Endothelial cell of umbilical vein (primary cell): Measurements from ENCODE around the gene CRNN. TPM values are rescaled to one million over a fixed set of nuclear protein-coding genes. Genes with fewer than 3 reads are reported as not detected.

ENCODE experiments used
- BruUV-seq: library from RNA; stranded (reverse); fragments of 400-500 nt; replicated peaks from 2 replicates; lab custom pipeline; 2021; lab: Mats Ljungman, UMichigan
- CTCF ChIA-PET: fragments of 300-600, 350-600 bp; sonication (Branson Sonifier 250); formaldehyde crosslinking; loops from one replicate; lab custom pipeline; 2021; ENCODE audit warnings: antibody characterized with exemption, inconsistent platforms; lab: Charles Lee
- POLR2A ChIA-PET: fragments of 300-600, 350-600 bp; sonication (Branson Sonifier 250); formaldehyde crosslinking; loops from one replicate; lab custom pipeline; 2021; ENCODE audit warnings: antibody characterized with exemption, inconsistent platforms; lab: Charles Lee
- DNase-seq: peaks from one replicate; pipeline ENCODE4 v3.0.0-alpha.2; 2011; ENCODE audit warnings: low read depth, low spot score
- FAIRE-seq: peaks from 2 replicates; lab custom pipeline; 2011; peaks lifted over from hg19 to GRCh38; lab: Jason Lieb, UNC
- H2AFZ ChIP-seq: 2 replicates; pipeline ENCODE4 v1.6.0; 2012; ENCODE audit warnings: low read depth, low read length, control low read depth, inconsistent platforms
- H3K27ac ChIP-seq: 2 replicates; pipeline ENCODE4 v1.5.1; 2011; ENCODE audit warnings: low read depth, mild to moderate bottlenecking, control low read depth, low read length, moderate library complexity; ENCODE audit not compliant: insufficient read depth
- H3K27me3 ChIP-seq, 2 experiments: 2 replicates each; pipeline versions ENCODE4 v1.6.0 to v1.6.1; 2011; ENCODE audit warnings: low read length in 2 of 2, mixed read lengths in 1 of 2; ENCODE audit not compliant: control insufficient read depth in 2 of 2, insufficient read depth in 2 of 2
- H3K36me3 ChIP-seq, 2 experiments: 2 replicates in 1 of 2; 3 replicates in 1 of 2; pipeline ENCODE4 v1.5.1; 2011; ENCODE audit warnings: low read length in 2 of 2, mild to moderate bottlenecking in 1 of 2, moderate library complexity in 1 of 2; ENCODE audit not compliant: control insufficient read depth in 2 of 2, insufficient read depth in 2 of 2; ENCODE audit errors: extremely low read depth in 1 of 2
- H3K4me1 ChIP-seq: 3 replicates; pipeline ENCODE4 v1.5.1; 2011; ENCODE audit warnings: mild to moderate bottlenecking, low read length; ENCODE audit not compliant: control insufficient read depth, insufficient read depth; ENCODE audit errors: extremely low read depth
- H3K4me2 ChIP-seq: 2 replicates; pipeline ENCODE4 v1.6.1; 2011; ENCODE audit warnings: low read length, control low read depth, mixed read lengths; ENCODE audit not compliant: insufficient read depth
- H3K4me3 ChIP-seq, 3 experiments: fragments of 200-600 bp in 1 of 3; sonication (generic), shearing (Covaris generic) in 1 of 3; replicated peaks in 1 of 3; 2 replicates each; pipeline ENCODE4 v1.5.1; 2011 to 2016; ENCODE audit warnings: control low read depth in 3 of 3, low read length in 3 of 3, mild to moderate bottlenecking in 2 of 3, inconsistent platforms in 1 of 3, low read depth in 1 of 3, moderate library complexity in 1 of 3; ENCODE audit not compliant: insufficient read depth in 1 of 3
- H3K79me2 ChIP-seq: 2 replicates; pipeline ENCODE4 v1.6.0; 2012; ENCODE audit warnings: low read length, inconsistent platforms; ENCODE audit not compliant: control insufficient read depth, insufficient read depth
- H3K9ac ChIP-seq: replicated peaks from 2 replicates; pipeline ENCODE3; 2011; ENCODE audit warnings: low read length, control low read depth; ENCODE audit not compliant: insufficient read depth; ENCODE audit errors: extremely low read depth
- H3K9me1 ChIP-seq: replicated peaks from 3 replicates; pipeline ENCODE4 v1.6.0; 2011; ENCODE audit warnings: mild to moderate bottlenecking, low read length; ENCODE audit not compliant: control insufficient read depth, insufficient read depth; ENCODE audit errors: extremely low read depth
- H3K9me3 ChIP-seq: replicated peaks from 2 replicates; pipeline ENCODE4 v1.5.1; 2012; ENCODE audit warnings: low read length, inconsistent platforms; ENCODE audit not compliant: control insufficient read depth, insufficient read depth
- H4K20me1 ChIP-seq: replicated peaks from 2 replicates; pipeline ENCODE3; 2011; ENCODE audit warnings: mild to moderate bottlenecking, low read length; ENCODE audit not compliant: control insufficient read depth, insufficient read depth; ENCODE audit errors: extremely low read depth
- CTCF ChIP-seq, 2 donors: IDR thresholded peaks; 1 replicate in 1 of 2; 2 replicates in 1 of 2; pipeline ENCODE4 v1.5.1; 2011; ENCODE audit warnings: low read length in 2 of 2, mild to moderate bottlenecking in 2 of 2, moderate library complexity in 2 of 2, control low read depth in 1 of 2, inconsistent platforms in 1 of 2, low read depth in 1 of 2; ENCODE audit not compliant: insufficient read depth in 1 of 2; ENCODE audit errors: extremely low read depth in 1 of 2
- EZH2 ChIP-seq: IDR thresholded peaks from 2 replicates; pipeline ENCODE4 v1.6.1; 2012; ENCODE audit warnings: borderline replicate concordance, low read depth, mild to moderate bottlenecking, moderate library complexity, low read length, inconsistent platforms; ENCODE audit not compliant: severe bottlenecking
- FOS ChIP-seq: IDR thresholded peaks from 2 replicates; pipeline ENCODE4 v1.6.1; 2011; ENCODE audit warnings: mild to moderate bottlenecking, low read length, moderate library complexity, borderline replicate concordance; ENCODE audit not compliant: insufficient read depth
- GATA2 ChIP-seq: IDR thresholded peaks from 2 replicates; pipeline ENCODE4 v1.7.0; 2011; ENCODE audit warnings: low read depth, mild to moderate bottlenecking, moderate library complexity, mixed read lengths, low read length; ENCODE audit not compliant: insufficient read length, insufficient read depth
- JUN ChIP-seq: IDR thresholded peaks from 2 replicates; pipeline ENCODE4 v1.6.1; 2011; ENCODE audit warnings: borderline replicate concordance, low read depth; ENCODE audit not compliant: insufficient read length, insufficient read depth
- MAX ChIP-seq: IDR thresholded peaks from 2 replicates; pipeline ENCODE4 v1.6.1; 2011; ENCODE audit not compliant: insufficient read depth, insufficient read length
- MYC ChIP-seq: IDR thresholded peaks from one replicate; pipeline ENCODE4 v1.6.1; 2011; ENCODE audit warnings: mild to moderate bottlenecking, low read depth, low read length
- POLR2A ChIP-seq: IDR thresholded peaks from 2 replicates; pipeline ENCODE4 v1.6.1; 2012; ENCODE audit warnings: low read depth, mild to moderate bottlenecking, control low read depth, low read length
- POLR2AphosphoS5 ChIP-seq: IDR thresholded peaks from 2 replicates; pipeline ENCODE4 v1.6.1; 2012; ENCODE audit warnings: low read depth, mild to moderate bottlenecking, control low read depth, low read length, moderate library complexity; ENCODE audit not compliant: insufficient read depth
- dilution Hi-C: fragments of 300-500 bp; cut with MboI; formaldehyde crosslinking; loops from one replicate; pipeline ENCODE4 v1.15.0; 2019; ENCODE audit warnings: low sequenced_read_pairs; ENCODE audit not compliant: extremely low pct_ligation_motif_present
- intact Hi-C: fragments of 100-400 bp; cut with micrococcal nuclease; formaldehyde crosslinking; loops from one replicate; pipeline ENCODE4 v1.10.0; 2022
- polyA plus RNA-seq, 4 experiments: library from polyadenylated mRNA; depleted of rRNA in 3 of 4; stranded (reverse) in 3 of 4; unstranded in 1 of 4; fragments of >200 nt; gene quantifications; 2 replicates each; pipeline versions ENCODE4 v1.2.1 to v1.2.3, GENCODE V29; 2011 to 2012; ENCODE audit warnings: missing spikeins in 1 of 4
- total RNA-seq: library from RNA; stranded (reverse); gene quantifications from 2 replicates; pipeline ENCODE4 v1.2.3, GENCODE V29; 2021

The CRNN gene
- total and polyA plus RNA-seq, 2 donors (not counting 3 experiments of a cell fraction or from before 2014, with no cell fraction given) = not detected

GRCh38 chr1:152426731-152427130, 12.7 kb upstream of the CRNN start:
- dilution Hi-C loops = no loop called here
- no peaks in the 10 kb centered on the region for H3K27me3 ChIP-seq
- H3K79me2 ChIP-seq = no peaks in the 10 kb centered on the region
- FAIRE-seq = no peak
- no peaks in the 10 kb centered on the region for H3K36me3 ChIP-seq
- H2AFZ ChIP-seq = no peak overlapping the region
- no peaks in the 10 kb centered on the region for H4K20me1 ChIP-seq
- no peak overlapping the region for H3K4me3 ChIP-seq
- BruUV-seq = no TSS peak
- POLR2A ChIA-PET = no interaction called here
- H3K9me3 ChIP-seq = no peaks in the 10 kb centered on the region
- TF ChIP-seq POLR2AphosphoS5 (no peak), POLR2A (no peak), GATA2 (no peak), EZH2 (no peak), FOS (no peak)
- H3K9ac ChIP-seq = no peak overlapping the region
- H3K4me2 ChIP-seq = no peak overlapping the region
- CTCF ChIA-PET = interaction anchor here (1.1 to 4.5 kb wide), 4 partner anchors 10 to 79 kb away, joined by 4 to 23 read pairs (median 10); no protein-coding TSS in a partner anchor
- H3K27ac ChIP-seq = no peak overlapping the region
- no peaks in the 10 kb centered on the region for H3K4me1 ChIP-seq
- intact Hi-C loops = no loop called here
- H3K9me1 ChIP-seq = no peaks in the 10 kb centered on the region
- no peak for DNase-seq

GRCh38 chr1:152419917-152420316, 5.9 kb upstream of the CRNN start:
- Histone ChIP-seq H3K9me1 (no peaks in the 10 kb centered on the region), H3K4me2 (no peak overlapping the region), H3K27me3 (no peaks in the 10 kb centered on the region), H3K4me3 (no peak overlapping the region), H3K79me2 (no peaks in the 10 kb centered on the region), H3K4me1 (no peaks in the 10 kb centered on the region), H3K27ac (no peak overlapping the region), H2AFZ (no peak overlapping the region), H3K9ac (no peak overlapping the region), H4K20me1 (no peaks in the 10 kb centered on the region), H3K9me3 (no peaks in the 10 kb centered on the region), H3K36me3 (no peaks in the 10 kb centered on the region)
- dilution Hi-C loops (no loop called here), intact Hi-C loops (no loop called here)
- FAIRE-seq (no peak), DNase-seq (no peak)
- POLR2A ChIA-PET = no interaction called here
- BruUV-seq = no TSS peak
- CTCF ChIA-PET = no interaction called here
- no peak for TF ChIP-seq MAX
- TF ChIP-seq EZH2 = no peak
- TF ChIP-seq POLR2AphosphoS5 = no peak
- no peak for TF ChIP-seq JUN
- no peak for TF ChIP-seq CTCF (IDR thresholded peaks at IDR 0.05; ENCODE audit: extremely low read depth in 1 of 2, insufficient read depth in 1 of 2, low read depth in 1 of 2, low read length in 2 of 2)
- TF ChIP-seq GATA2 = no peak
- no peak for TF ChIP-seq POLR2A
- no peak for TF ChIP-seq FOS
- no peak for TF ChIP-seq MYC
